Chondrocyte (in vitro differentiated cells): ENCODE data around the gene POLR1F. TPM values are rescaled to one million over a fixed set of nuclear protein-coding genes. Genes with fewer than 3 reads are reported as not detected.
A peak's percentile ranks its signal among the peaks of the same experiment; 100 is the strongest.
"Not testable (repeated sequence)": the region's sequence is repeated elsewhere in the genome, so short reads cannot be mapped to it uniquely, and the experiment has no call there.

Experiments
- DNase-seq: peaks from one replicate; pipeline ENCODE4 v3.0.0; 2021; ENCODE audit warnings: mixed read lengths, low spot score
- H3K27ac Mint-ChIP-seq: one replicate; pipeline ENCODE4 v1.8.0; 2021; ENCODE audit warnings: mild to moderate bottlenecking, moderate library complexity, mixed read lengths; ENCODE audit not compliant: unreplicated experiment
- H3K27me3 Mint-ChIP-seq: 2 replicates; pipeline ENCODE4 v1.8.0; 2021; ENCODE audit warnings: low read depth, mixed read lengths
- H3K36me3 Mint-ChIP-seq: 2 replicates; pipeline ENCODE4 v1.8.0; 2021; ENCODE audit warnings: low read depth, mixed read lengths
- H3K4me1 Mint-ChIP-seq: 2 replicates; pipeline ENCODE4 v1.8.0; 2021; ENCODE audit warnings: low read depth, mild to moderate bottlenecking, mixed read lengths
- H3K4me3 Mint-ChIP-seq: one replicate; pipeline ENCODE4 v1.8.0; 2021; ENCODE audit warnings: mild to moderate bottlenecking, moderate library complexity, mixed read lengths; ENCODE audit not compliant: unreplicated experiment
- H3K9me3 Mint-ChIP-seq: 2 replicates; pipeline ENCODE4 v1.8.0; 2021; ENCODE audit warnings: low read depth, mixed read lengths
- total RNA-seq: library from RNA; stranded (reverse); gene quantifications from 3 replicates; pipeline ENCODE4 v1.2.1, GENCODE V29; 2021
- TF ChIP-seq, protein P1 (sequence below): fragments of 200-600 bp; sonication (generic); IDR thresholded peaks from 2 replicates; pipeline ENCODE4 v1.5.0; 2021; ENCODE audit warnings: antibody characterized with exemption, mild to moderate bottlenecking, moderate library complexity

Gene POLR1F
- total RNA-seq, 1 donor from 2014 or later: 11.6 TPM

DNA sequence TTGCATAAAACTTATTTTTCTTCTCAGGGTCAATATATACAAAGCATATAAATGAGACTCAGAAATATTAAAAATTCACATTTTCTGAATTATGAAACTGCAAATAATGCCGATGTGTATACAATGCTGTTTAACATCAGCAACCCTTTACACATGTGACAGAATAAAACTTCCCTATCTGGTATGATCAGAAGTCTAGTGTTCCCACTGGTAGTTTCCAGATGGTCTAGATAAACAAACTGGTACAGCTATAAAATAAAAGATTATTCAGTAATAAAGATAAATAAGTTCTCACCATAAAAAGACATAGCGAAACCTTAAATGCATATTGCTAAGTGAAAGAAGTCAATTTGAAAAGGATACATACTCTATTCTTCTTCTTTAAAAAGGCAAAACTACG lies 7.9 kb downstream of the POLR1F start:
- DNase-seq: no peak
- no peak overlapping the region for H3K4me3 Mint-ChIP-seq
- peaks cover 21% of the 10 kb centered on the region for H3K36me3 Mint-ChIP-seq
- no peak overlapping the region for H3K27ac Mint-ChIP-seq
- TF ChIP-seq, protein P1, sequence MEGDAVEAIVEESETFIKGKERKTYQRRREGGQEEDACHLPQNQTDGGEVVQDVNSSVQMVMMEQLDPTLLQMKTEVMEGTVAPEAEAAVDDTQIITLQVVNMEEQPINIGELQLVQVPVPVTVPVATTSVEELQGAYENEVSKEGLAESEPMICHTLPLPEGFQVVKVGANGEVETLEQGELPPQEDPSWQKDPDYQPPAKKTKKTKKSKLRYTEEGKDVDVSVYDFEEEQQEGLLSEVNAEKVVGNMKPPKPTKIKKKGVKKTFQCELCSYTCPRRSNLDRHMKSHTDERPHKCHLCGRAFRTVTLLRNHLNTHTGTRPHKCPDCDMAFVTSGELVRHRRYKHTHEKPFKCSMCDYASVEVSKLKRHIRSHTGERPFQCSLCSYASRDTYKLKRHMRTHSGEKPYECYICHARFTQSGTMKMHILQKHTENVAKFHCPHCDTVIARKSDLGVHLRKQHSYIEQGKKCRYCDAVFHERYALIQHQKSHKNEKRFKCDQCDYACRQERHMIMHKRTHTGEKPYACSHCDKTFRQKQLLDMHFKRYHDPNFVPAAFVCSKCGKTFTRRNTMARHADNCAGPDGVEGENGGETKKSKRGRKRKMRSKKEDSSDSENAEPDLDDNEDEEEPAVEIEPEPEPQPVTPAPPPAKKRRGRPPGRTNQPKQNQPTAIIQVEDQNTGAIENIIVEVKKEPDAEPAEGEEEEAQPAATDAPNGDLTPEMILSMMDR: no peak
- H3K27me3 Mint-ChIP-seq: no peaks in the 10 kb centered on the region
- peaks cover 7% of the 10 kb centered on the region for H3K4me1 Mint-ChIP-seq
- peaks cover 9% of the 10 kb centered on the region for H3K9me3 Mint-ChIP-seq

DNA sequence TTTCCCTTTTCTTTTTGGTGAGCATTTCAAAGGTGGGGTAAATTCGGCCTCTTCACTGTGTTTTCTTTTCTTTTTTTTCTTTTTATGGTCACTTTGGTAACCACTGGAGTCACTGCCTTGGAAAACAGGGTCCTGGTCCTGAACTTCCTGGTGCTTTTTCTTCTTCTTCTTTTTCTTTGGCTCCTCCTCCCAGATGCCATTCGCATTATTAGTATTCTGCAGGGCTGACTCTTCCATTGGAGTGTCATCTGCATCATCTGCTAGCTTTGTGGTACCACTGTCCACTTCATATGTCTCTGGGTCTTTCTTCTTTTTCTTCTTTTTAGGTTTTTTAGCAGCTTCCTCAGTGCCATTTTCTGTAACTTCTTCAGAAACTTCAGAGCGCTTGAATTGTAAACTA lies 10.5 kb downstream of the POLR1F start:
- H3K9me3 Mint-ChIP-seq: peaks cover 9% of the 10 kb centered on the region
- no peak overlapping the region for H3K4me3 Mint-ChIP-seq
- no peak overlapping the region for H3K27ac Mint-ChIP-seq
- H3K36me3 Mint-ChIP-seq: peaks cover 21% of the 10 kb centered on the region
- DNase-seq: no peak
- H3K4me1 Mint-ChIP-seq: peaks cover 2% of the 10 kb centered on the region
- TF ChIP-seq, protein P1: no peak
- no peaks in the 10 kb centered on the region for H3K27me3 Mint-ChIP-seq

DNA sequence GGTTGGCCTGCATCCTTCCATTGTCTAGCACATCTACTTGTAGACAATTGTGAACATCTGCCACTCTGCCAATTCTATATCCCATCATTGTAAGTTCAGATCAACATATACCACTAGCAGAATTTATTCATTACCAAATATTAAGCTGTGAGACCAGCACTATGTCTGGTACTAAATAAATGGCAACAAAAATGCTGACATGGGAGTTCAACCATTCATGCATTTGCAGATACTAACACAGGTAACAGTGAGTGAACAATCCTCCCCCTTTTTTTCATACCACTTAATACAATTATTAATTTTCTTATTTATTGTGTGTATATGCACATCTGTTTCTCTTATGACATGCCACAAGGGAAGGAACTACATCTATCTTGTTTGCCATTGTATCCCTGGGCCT lies 11.9 kb downstream of the POLR1F start:
- no peak overlapping the region for H3K27ac Mint-ChIP-seq
- no peak for DNase-seq
- H3K4me1 Mint-ChIP-seq: peaks cover 2% of the 10 kb centered on the region
- H3K27me3 Mint-ChIP-seq: no peaks in the 10 kb centered on the region
- H3K36me3 Mint-ChIP-seq: peaks cover 10% of the 10 kb centered on the region
- H3K9me3 Mint-ChIP-seq: no peaks in the 10 kb centered on the region
- no peak overlapping the region for H3K4me3 Mint-ChIP-seq
- TF ChIP-seq, protein P1: no peak

DNA sequence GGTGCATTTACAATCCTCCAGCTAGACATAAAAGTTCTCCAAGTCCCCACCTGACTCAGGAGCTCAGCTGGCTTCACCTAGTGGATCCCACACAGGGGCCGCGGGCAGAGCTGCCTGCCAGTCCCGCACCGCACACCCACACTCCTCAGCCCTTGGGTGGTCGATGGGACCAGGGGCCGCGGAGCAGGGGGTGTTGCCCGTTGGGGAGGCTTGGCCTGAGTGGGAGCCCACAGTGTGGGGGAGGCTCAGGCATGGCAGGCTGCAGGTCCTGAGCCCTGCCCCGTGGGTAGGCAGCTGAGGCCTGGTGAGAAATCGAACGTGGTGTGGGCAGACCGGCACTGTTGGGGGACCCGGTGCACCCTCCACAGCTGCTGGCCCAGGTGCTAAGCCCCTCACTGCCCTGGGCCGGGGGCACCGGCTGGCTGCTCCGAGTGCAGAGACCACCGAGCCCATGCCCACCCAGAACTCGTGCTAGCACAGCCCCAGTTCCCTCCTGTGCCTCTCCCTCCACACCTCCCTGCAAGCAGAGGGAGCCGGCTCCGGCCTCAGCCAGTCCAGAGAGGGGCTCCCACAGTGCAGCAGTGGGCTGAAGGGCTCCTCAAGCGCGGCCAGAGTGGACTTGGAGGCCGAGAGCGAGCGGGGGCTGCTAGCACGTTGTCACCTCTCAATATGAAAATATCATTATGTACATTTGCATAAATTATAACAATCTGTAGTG lies 16.6 kb downstream of the POLR1F start:
- Mint-ChIP-seq H3K36me3 (no peaks in the 10 kb centered on the region), H3K9me3 (no peaks in the 10 kb centered on the region), H3K4me1 (no peaks in the 10 kb centered on the region), H3K27ac (no peak overlapping the region), H3K4me3 (no peak overlapping the region), H3K27me3 (no peaks in the 10 kb centered on the region)
- TF ChIP-seq, protein P1: no peak
- DNase-seq: peak; percentile 79

DNA sequence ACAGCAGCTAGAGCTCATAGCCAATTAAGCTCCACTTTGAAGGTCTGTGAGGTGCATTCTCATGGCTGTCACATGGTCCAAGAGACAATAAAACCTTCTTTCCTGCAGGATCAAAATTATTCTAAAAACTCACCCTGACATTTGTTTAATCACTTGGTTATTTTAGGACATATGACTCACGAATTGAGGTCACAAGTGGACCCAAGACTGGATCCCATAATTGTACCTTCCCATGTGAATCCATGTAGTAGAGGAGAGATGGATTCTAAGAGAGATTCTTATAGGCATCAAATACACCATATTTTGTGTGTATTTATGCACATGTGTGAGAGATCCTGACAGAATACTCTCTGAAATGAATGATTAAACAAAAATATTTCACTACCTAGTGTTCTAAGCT lies 18.1 kb downstream of the POLR1F start:
- no peaks in the 10 kb centered on the region for H3K36me3 Mint-ChIP-seq
- TF ChIP-seq, protein P1: no peak
- H3K9me3 Mint-ChIP-seq: peaks cover 3% of the 10 kb centered on the region
- no peak overlapping the region for H3K4me3 Mint-ChIP-seq
- H3K4me1 Mint-ChIP-seq: no peaks in the 10 kb centered on the region
- no peak overlapping the region for H3K27ac Mint-ChIP-seq
- no peak for DNase-seq
- no peaks in the 10 kb centered on the region for H3K27me3 Mint-ChIP-seq

DNA sequence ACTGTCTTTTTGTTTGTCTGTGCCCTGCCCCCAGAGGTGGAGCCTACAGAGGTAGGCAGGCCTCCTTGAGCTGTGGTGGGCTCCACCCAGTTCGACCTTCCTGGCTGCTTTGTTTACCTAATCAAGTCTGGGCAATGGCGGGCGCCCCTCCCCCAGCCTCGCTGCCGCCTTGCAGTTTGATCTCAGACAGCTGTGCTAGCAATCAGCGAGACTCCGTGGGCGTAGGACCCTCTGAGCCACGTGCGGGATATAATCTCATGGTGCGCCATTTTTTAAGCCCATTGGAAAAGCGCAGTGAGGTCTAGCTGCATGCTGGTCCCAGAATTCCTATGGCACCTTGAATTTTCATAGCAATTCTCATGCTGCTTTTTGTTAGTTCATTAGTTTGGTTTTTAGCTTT lies 19.7 kb downstream of the POLR1F start:
- H3K4me1 Mint-ChIP-seq, H3K27me3 Mint-ChIP-seq, H3K9me3 Mint-ChIP-seq, H3K27ac Mint-ChIP-seq, DNase-seq, H3K4me3 Mint-ChIP-seq, H3K36me3 Mint-ChIP-seq: not testable (repeated sequence)
